D341Med (cell line): ENCODE measurements around the gene SIAH3.
"Not testable (repeated sequence)": the region's sequence is repeated elsewhere in the genome, so short reads cannot be mapped to it uniquely, and the experiment has no call there.

Source experiments
- DNase-seq: peaks from one replicate; pipeline ENCODE4 v3.0.0; 2012; ENCODE audit warnings: low spot score

SIAH3 gene

GRCh38 chr13:45782327-45783045 is 69.1 kb downstream of the SIAH3 start:
- no peak for DNase-seq

- peak; percentile 70 for DNase-seq
These were observed 69.8 kb downstream of the SIAH3 start for GRCh38 chr13:45781553-45782326.

- DNase-seq = no peak
These were observed 71.7 kb downstream of the SIAH3 start for GRCh38 chr13:45779901-45780300.

DNA sequence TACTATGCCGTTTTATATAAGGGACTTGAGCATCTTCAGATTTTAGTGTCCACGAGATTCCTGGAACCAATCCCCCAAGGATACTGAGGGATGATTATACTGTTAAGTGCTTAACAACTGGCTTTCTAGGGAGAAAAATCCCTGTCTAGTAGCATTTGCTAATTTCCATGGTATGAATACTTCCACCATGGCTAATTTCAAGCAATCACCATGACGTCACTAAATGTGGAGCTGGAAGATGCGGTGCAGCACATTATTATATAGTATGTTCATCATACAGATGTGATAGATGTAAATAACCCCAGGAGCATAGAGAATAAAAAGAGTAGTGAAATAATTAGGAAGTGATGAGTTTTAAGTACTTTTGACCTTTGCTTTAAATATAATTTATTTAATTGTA is 72.7 kb downstream of the SIAH3 start:
- no peak for DNase-seq

DNA sequence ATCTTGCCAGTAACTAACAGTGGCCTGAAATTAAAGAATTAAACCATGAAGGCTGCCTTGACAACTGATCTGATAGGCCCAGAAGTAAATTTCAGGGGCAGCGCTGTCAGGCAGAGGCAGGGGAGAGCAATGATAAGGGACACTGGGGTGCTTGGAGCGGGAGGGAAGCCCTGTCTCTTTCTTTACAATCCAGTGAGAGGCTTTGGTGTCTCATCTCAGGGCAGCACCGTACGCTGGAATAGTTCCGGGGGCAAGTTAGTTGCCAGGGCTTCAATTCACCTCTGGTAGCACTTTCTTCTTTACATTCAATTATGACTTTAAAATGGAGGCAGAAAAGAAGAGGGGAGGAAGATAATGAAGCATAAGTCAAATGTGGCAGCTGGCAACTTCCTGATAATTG is 74.8 kb downstream of the SIAH3 start:
- no peak for DNase-seq

DNA sequence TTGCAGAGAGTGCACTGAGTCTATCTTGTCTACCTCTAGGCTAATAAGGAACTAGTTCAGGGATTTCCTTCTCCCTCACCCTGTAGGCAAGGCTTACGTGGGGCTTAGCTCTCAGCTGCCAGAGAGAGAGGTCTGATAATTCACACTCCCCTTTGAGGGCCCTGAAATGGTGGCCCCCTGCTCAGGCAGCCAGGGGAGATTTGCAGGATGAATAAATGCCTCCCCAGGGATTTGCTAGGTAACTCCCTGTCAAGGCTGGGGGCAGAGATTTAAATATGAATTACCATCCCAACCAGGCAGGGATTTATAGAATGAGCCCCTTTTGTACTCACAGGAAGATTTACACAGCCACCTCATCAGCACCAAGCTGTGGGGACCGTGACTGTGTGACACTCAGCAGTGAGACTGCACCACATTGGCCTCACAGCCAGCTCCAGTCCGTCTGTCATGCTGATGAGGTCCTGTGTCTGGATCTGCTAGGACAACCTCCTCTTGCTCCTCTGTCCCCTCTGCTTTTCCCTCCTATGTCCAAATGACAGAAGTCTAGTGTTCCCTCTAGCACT is 76.1 kb downstream of the SIAH3 start:
- peak; percentile 56 for DNase-seq

GRCh38 chr13:45773944-45774343 is 77.6 kb downstream of the SIAH3 start:
- no peak for DNase-seq

GRCh38 chr13:45773236-45773635 is 78.3 kb downstream of the SIAH3 start:
- DNase-seq = no peak

DNA sequence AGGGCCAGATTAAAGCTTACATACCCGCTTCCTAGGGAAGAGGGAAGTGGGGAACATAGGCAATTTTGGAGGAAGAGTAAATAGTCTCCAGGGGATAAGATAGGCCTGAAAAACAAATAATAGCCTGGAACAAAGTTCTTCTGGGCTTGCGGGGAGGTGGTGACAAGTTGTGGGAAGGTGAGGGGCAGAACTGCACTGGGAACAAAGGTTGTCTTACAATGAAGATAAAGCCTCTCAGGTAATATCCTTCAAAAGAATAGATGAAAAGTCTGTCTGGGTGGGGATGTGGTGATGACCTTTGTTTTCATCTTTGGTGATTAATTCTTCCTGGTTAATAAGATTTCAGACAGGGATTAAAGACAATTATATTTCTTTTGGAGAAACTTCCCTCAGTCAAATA is 80.7 kb downstream of the SIAH3 start:
- DNase-seq = no peak

GRCh38 chr13:45768656-45769479 is 82.7 kb downstream of the SIAH3 start:
- DNase-seq = no peak

- DNase-seq = no peak
These were observed 86.1 kb downstream of the SIAH3 start for GRCh38 chr13:45765464-45765863.

DNA sequence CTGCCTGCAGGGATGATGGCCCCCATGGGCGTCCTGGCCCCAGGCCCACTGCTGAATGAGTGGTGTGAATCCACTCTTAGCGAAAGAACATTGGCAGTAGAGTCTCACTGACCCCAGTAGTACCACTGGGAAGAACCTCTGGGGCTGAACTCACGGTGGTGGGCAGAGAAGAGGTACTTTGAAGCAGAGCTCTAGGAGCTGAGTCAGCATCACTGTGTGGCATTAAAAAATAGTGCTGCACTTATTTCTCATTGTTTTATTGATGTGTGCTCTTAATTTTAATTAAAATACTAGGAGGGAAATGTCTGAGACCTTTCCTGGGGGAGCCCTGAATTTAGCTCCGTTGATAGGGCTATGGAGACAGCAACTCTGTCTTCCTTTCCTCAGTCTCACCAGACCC is 88.1 kb downstream of the SIAH3 start:
- DNase-seq = no peak

- not testable (repeated sequence) for DNase-seq
These were observed 94.0 kb downstream of the SIAH3 start for GRCh38 chr13:45757589-45757988.

DNA sequence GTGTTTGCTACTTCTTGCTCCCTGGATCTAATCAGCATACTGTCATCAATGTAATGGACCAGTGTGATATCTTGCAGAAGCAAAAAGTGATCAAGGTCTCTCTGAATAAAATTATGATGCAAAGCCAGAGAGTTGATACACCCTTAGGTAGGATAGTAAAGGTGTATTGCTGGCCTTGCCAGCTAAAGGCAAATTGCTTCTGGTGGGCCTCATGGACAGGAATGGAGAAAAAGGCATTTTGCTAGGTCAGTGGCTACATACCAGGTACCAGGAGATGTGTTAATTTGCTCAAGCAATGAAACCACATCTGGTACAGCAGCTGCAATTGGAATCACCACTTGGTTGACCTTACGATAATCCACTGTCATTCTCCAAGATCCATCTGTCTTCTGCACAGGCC is 95.1 kb downstream of the SIAH3 start:
- DNase-seq = not testable (repeated sequence)

- DNase-seq = no peak
These were observed 99.0 kb downstream of the SIAH3 start for GRCh38 chr13:45752510-45752909.

GRCh38 chr13:45751885-45752284 is 99.7 kb downstream of the SIAH3 start:
- DNase-seq = no peak

- no peak for DNase-seq
These were observed 101.0 kb downstream of the SIAH3 start for GRCh38 chr13:45750566-45750965.

- peak; percentile 79 for DNase-seq
These were observed 102.4 kb downstream of the SIAH3 start for GRCh38 chr13:45748941-45749759.

GRCh38 chr13:45747071-45747470 is 104.5 kb downstream of the SIAH3 start:
- no peak for DNase-seq

DNA sequence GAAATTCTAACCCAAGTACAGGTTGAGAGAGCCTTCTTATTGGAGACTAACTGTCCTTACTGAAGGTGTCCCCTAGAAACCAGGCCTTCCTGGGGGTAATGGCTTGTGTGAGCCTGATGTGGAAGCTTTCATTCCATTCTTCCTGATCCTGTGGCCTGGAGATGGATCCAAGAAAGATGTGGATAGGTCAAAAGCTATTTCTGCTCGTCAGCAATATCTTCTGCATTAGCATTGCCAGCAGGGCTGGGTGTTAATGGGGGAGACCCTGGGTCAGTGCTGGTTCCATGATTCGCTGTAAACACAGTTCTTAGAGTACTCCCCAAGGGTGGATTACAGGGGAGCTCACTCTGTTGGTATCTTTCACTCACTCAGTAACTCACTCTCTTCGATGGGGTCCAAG is 106.6 kb downstream of the SIAH3 start:
- DNase-seq = no peak

DNA sequence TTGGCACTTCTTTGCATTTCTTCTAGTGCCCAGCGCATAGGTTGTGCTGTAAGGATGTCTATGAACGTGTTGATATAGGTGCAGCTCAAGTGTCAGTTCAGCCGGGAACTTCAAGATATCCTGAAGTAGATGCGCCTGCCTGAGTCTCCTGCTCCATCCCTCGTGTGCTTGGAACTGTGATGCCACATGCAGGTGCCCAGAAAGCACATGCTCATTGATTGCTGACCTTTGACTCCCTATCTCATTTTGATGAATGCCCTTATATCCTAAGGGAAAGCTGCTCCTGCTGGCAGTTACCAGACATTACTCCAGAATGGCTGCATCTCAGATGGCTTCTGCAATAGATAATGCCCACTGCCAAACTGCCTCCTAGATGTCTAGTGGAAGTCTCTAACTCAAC is 108.6 kb downstream of the SIAH3 start:
- DNase-seq = no peak
